SKM-1 (cell line): ENCODE measurements around the gene WARS2.

ENCODE experiments used
- DNase-seq: peaks from one replicate; lab custom pipeline; 2025; ENCODE audit not compliant: unreplicated experiment; lab: John Stamatoyannopoulos, UW

The WARS2 gene

GRCh38 chr1:119084798-119085197 is 55.7 kb downstream of the WARS2 start:
- DNase-seq, result no peak

- no peak for DNase-seq
Measured at GRCh38 chr1:119083980-119084379, 56.5 kb downstream of the WARS2 start.

GRCh38 chr1:119083479-119083878 is 57.0 kb downstream of the WARS2 start:
- no peak for DNase-seq

- no peak for DNase-seq
Measured at GRCh38 chr1:119081700-119082099, 58.8 kb downstream of the WARS2 start.

- no peak for DNase-seq
Measured at GRCh38 chr1:119081267-119081666, 59.2 kb downstream of the WARS2 start.

- DNase-seq, result no peak
Measured at GRCh38 chr1:119080586-119080985, 59.9 kb downstream of the WARS2 start.

GRCh38 chr1:119079881-119080280 is 60.6 kb downstream of the WARS2 start:
- no peak for DNase-seq

GRCh38 chr1:119075614-119076013 is 64.8 kb downstream of the WARS2 start:
- no peak for DNase-seq

- no peak for DNase-seq
Measured at GRCh38 chr1:119071321-119071720, 69.1 kb downstream of the WARS2 start.

GRCh38 chr1:119069682-119070081 is 70.8 kb downstream of the WARS2 start:
- no peak for DNase-seq

GRCh38 chr1:119068427-119068826 is 72.0 kb downstream of the WARS2 start:
- no peak for DNase-seq

- DNase-seq, result no peak
Measured at GRCh38 chr1:119061700-119062099, 78.8 kb downstream of the WARS2 start.

- DNase-seq, result no peak
Measured at GRCh38 chr1:119055568-119055967, 84.9 kb downstream of the WARS2 start.

GRCh38 chr1:119053917-119054316 is 86.5 kb downstream of the WARS2 start:
- no peak for DNase-seq

GRCh38 chr1:119052267-119052666 is 88.2 kb downstream of the WARS2 start:
- no peak for DNase-seq

GRCh38 chr1:119048624-119049404 is 91.6 kb downstream of the WARS2 start:
- DNase-seq, result no peak

- DNase-seq, result no peak
Measured at GRCh38 chr1:119046785-119047438, 93.5 kb downstream of the WARS2 start.

GRCh38 chr1:119046429-119046784 is 94.0 kb downstream of the WARS2 start:
- DNase-seq, result no peak

- DNase-seq, result no peak
Measured at GRCh38 chr1:119045096-119045746, 95.2 kb downstream of the WARS2 start.

GRCh38 chr1:119040906-119041305 is 99.5 kb downstream of the WARS2 start:
- no peak for DNase-seq

- no peak for DNase-seq
Measured at GRCh38 chr1:119040489-119040888, 100.0 kb downstream of the WARS2 start.

GRCh38 chr1:119038363-119038762 is 102.1 kb downstream of the WARS2 start:
- DNase-seq, result no peak
